H9 (cell line): ENCODE data around the gene CLCNKB. TPM values are rescaled to one million over a fixed set of nuclear protein-coding genes. Genes with fewer than 3 reads are reported as not detected.
"Not testable (repeated sequence)": the region's sequence is repeated elsewhere in the genome, so short reads cannot be mapped to it uniquely, and the experiment has no call there.

ENCODE experiments used
- DNase-seq: peaks from one replicate; pipeline ENCODE4 v3.0.0-alpha.2; 2017
- H2AFZ ChIP-seq: one replicate; pipeline ENCODE4 v1.6.1; 2013; ENCODE audit warnings: mild to moderate bottlenecking, low read length, control low read depth, moderate library complexity
- H2AK5ac ChIP-seq: 2 replicates; pipeline ENCODE4 v1.6.1; 2013; ENCODE audit warnings: low read length, control low read depth, mixed read lengths; ENCODE audit not compliant: insufficient read length
- H2BK120ac ChIP-seq: one replicate; pipeline ENCODE4 v1.6.1; 2013; ENCODE audit warnings: low read depth, mild to moderate bottlenecking, low read length, control low read depth, inconsistent platforms; ENCODE audit not compliant: poor library complexity, severe bottlenecking
- H2BK12ac ChIP-seq: 2 replicates; pipeline ENCODE4 v1.6.1; 2013; ENCODE audit warnings: low read length, control low read depth, mixed read lengths, low read depth; ENCODE audit not compliant: insufficient read length
- H2BK15ac ChIP-seq: 2 replicates; pipeline ENCODE4 v1.6.1; 2013; ENCODE audit warnings: low read depth, low read length, control low read depth
- H2BK20ac ChIP-seq: one replicate; pipeline ENCODE4 v1.6.1; 2013; ENCODE audit warnings: low read depth, mild to moderate bottlenecking, low read length, control low read depth, inconsistent platforms; ENCODE audit not compliant: poor library complexity, severe bottlenecking
- H2BK5ac ChIP-seq: 2 replicates; pipeline ENCODE4 v1.6.1; 2013; ENCODE audit warnings: low read length, control low read depth, mixed read lengths; ENCODE audit not compliant: insufficient read length
- H3K14ac ChIP-seq: 2 replicates; pipeline ENCODE4 v1.6.1; 2013; ENCODE audit warnings: low read length, control low read depth; ENCODE audit not compliant: insufficient read depth
- H3K18ac ChIP-seq: 2 replicates; pipeline ENCODE4 v1.6.1; 2013; ENCODE audit warnings: low read depth, mild to moderate bottlenecking, mixed read lengths, low read length, control low read depth; ENCODE audit not compliant: insufficient read length
- H3K23ac ChIP-seq: 2 replicates; pipeline ENCODE4 v1.6.1; 2013; ENCODE audit warnings: low read length, control low read depth, mixed read lengths, low read depth; ENCODE audit not compliant: insufficient read length
- H3K23me2 ChIP-seq: 2 replicates; pipeline ENCODE4 v1.6.1; 2013; ENCODE audit warnings: low read depth, mild to moderate bottlenecking, mixed read lengths, low read length, control low read depth; ENCODE audit not compliant: insufficient read length, poor library complexity, severe bottlenecking
- H3K27ac ChIP-seq: 2 replicates; pipeline ENCODE4 v1.5.1; 2013; ENCODE audit warnings: low read length, control low read depth, mixed read lengths, low read depth; ENCODE audit not compliant: insufficient read length
- H3K27me3 ChIP-seq: 2 replicates; pipeline ENCODE4 v1.6.1; 2013; ENCODE audit warnings: low read length, control low read depth, inconsistent platforms; ENCODE audit not compliant: insufficient read depth
- H3K4ac ChIP-seq: 2 replicates; pipeline ENCODE4 v1.6.1; 2013; ENCODE audit warnings: low read depth, mild to moderate bottlenecking, control low read depth, inconsistent platforms, low read length, moderate library complexity
- H3K4me1 ChIP-seq: 2 replicates; pipeline ENCODE4 v1.6.1; 2013; ENCODE audit warnings: low read length, control low read depth, inconsistent platforms; ENCODE audit not compliant: insufficient read depth
- H3K4me2 ChIP-seq: 2 replicates; pipeline ENCODE4 v1.6.1; 2013; ENCODE audit warnings: low read length, control low read depth, mixed read lengths; ENCODE audit not compliant: insufficient read length, insufficient read depth
- H3K56ac ChIP-seq: 2 replicates; pipeline ENCODE4 v1.6.1; 2013; ENCODE audit warnings: low read depth, mild to moderate bottlenecking, mixed read lengths, low read length, control low read depth; ENCODE audit not compliant: insufficient read length
- H3K79me1 ChIP-seq: 2 replicates; pipeline ENCODE4 v1.6.1; 2013; ENCODE audit warnings: low read depth, mild to moderate bottlenecking, moderate library complexity, low read length, control low read depth, inconsistent platforms; ENCODE audit not compliant: insufficient read depth, poor library complexity, severe bottlenecking
- H3K79me2 ChIP-seq: 2 replicates; pipeline ENCODE4 v1.6.1; 2013; ENCODE audit warnings: low read length, control low read depth, inconsistent platforms; ENCODE audit not compliant: insufficient read depth
- H3K9ac ChIP-seq: 2 replicates; pipeline ENCODE4 v1.6.1; 2013; ENCODE audit warnings: low read length, control low read depth, mixed read lengths; ENCODE audit not compliant: insufficient read length; ENCODE audit errors: extremely low read depth
- H3K9me3 ChIP-seq: one replicate; pipeline ENCODE4 v1.6.1; 2013; ENCODE audit warnings: low read depth, low read length, inconsistent platforms; ENCODE audit not compliant: control insufficient read depth
- H3T11ph ChIP-seq: one replicate; pipeline ENCODE4 v1.6.1; 2013; ENCODE audit warnings: mild to moderate bottlenecking, low read length, control low read depth, inconsistent platforms
- H4K20me1 ChIP-seq: one replicate; pipeline ENCODE4 v1.6.1; 2013; ENCODE audit not compliant: control insufficient read depth, insufficient read length, insufficient read depth
- H4K5ac ChIP-seq: 2 replicates; pipeline ENCODE4 v1.6.1; 2013; ENCODE audit warnings: low read depth, mild to moderate bottlenecking, mixed read lengths, low read length, control low read depth; ENCODE audit not compliant: insufficient read length
- H4K8ac ChIP-seq: replicated peaks from 2 replicates; pipeline ENCODE4 v1.6.1; 2013; ENCODE audit warnings: low read length, control low read depth, mixed read lengths, low read depth; ENCODE audit not compliant: insufficient read length
- H4K91ac ChIP-seq: 2 replicates; pipeline ENCODE4 v1.6.1; 2013; ENCODE audit warnings: low read depth, mild to moderate bottlenecking, moderate library complexity, mixed read lengths, low read length, control low read depth; ENCODE audit not compliant: insufficient read length
- H3K27ac Mint-ChIP-seq, 3 experiments: 2 replicates in 2 of 3; 3 replicates in 1 of 3; pipeline ENCODE4 v1.8.0; 2020 to 2021; ENCODE audit warnings: mixed read lengths in 3 of 3, mild to moderate bottlenecking in 1 of 3, moderate library complexity in 1 of 3
- H3K27me3 Mint-ChIP-seq: 2 replicates; pipeline ENCODE4 v1.8.0; 2021; ENCODE audit warnings: low read depth, mild to moderate bottlenecking, moderate library complexity, mixed read lengths
- H3K36me3 Mint-ChIP-seq, 3 experiments: 2 replicates in 2 of 3; 3 replicates in 1 of 3; pipeline ENCODE4 v1.8.0; 2020 to 2021; ENCODE audit warnings: low read depth in 3 of 3, mixed read lengths in 3 of 3; ENCODE audit not compliant: insufficient read depth in 1 of 3
- H3K4me1 Mint-ChIP-seq, 2 experiments: 2 replicates each; pipeline ENCODE4 v1.8.0; 2020; ENCODE audit warnings: mixed read lengths in 2 of 2
- H3K4me3 Mint-ChIP-seq, 2 experiments: 2 replicates in 1 of 2; 3 replicates in 1 of 2; pipeline ENCODE4 v1.8.0; 2020 to 2021; ENCODE audit warnings: mild to moderate bottlenecking in 2 of 2, mixed read lengths in 2 of 2, moderate library complexity in 1 of 2
- H3K9me3 Mint-ChIP-seq, 2 experiments: 2 replicates in 1 of 2; 3 replicates in 1 of 2; pipeline ENCODE4 v1.8.0; 2020; ENCODE audit warnings: mild to moderate bottlenecking in 2 of 2, mixed read lengths in 2 of 2, moderate library complexity in 1 of 2
- WGBS: extraction: QIAGEN DNeasy Blood & Tissue Kit; methylation state at CpG from one replicate; pipeline ENCODE4 v1.1.7; 2013; ENCODE audit warnings: missing lambda C conversion rate, low lambda C conversion rate, mixed read lengths; ENCODE audit not compliant: insufficient read length; ENCODE audit errors: extremely low coverage; 5-methylcytosine and 5-hydroxymethylcytosine counted together
- total RNA-seq: library from RNA; stranded (reverse); gene quantifications from 2 replicates; pipeline ENCODE4 v1.2.1, GENCODE V29; 2021

The CLCNKB gene
- total RNA-seq, 1 experiment from 2014 or later = 1.7 TPM

- not testable (repeated sequence) for H4K91ac ChIP-seq, H4K8ac ChIP-seq, H3T11ph ChIP-seq, H3K27ac Mint-ChIP-seq, H2BK15ac ChIP-seq, H2BK20ac ChIP-seq, H3K27ac ChIP-seq, DNase-seq, H3K9me3 ChIP-seq, H3K4me2 ChIP-seq, H2BK120ac ChIP-seq, H2BK12ac ChIP-seq, H2AFZ ChIP-seq, H4K20me1 ChIP-seq, H2BK5ac ChIP-seq, H3K23me2 ChIP-seq, H3K9me3 Mint-ChIP-seq, H3K36me3 Mint-ChIP-seq, H3K79me1 ChIP-seq, H2AK5ac ChIP-seq, H3K4me1 ChIP-seq, H3K23ac ChIP-seq, H4K5ac ChIP-seq, H3K27me3 ChIP-seq, H3K4me3 Mint-ChIP-seq, H3K18ac ChIP-seq, H3K79me2 ChIP-seq, H3K9ac ChIP-seq, H3K14ac ChIP-seq, H3K4ac ChIP-seq, H3K56ac ChIP-seq
- WGBS = no CpG with 5 or more reads among the region's 9 CpGs
- peaks cover 32 to 35% of the 10 kb centered on the region in 2 experiments for H3K4me1 Mint-ChIP-seq
- H3K27me3 Mint-ChIP-seq = peaks cover 21% of the 10 kb centered on the region
Measured at GRCh38 chr1:16062687-16063075, 19.1 kb downstream of the CLCNKB start.
